Ectodermal cell (in vitro differentiated cells): ENCODE data around the gene SIX1.
A peak's percentile ranks its signal among the peaks of the same experiment; 100 is the strongest.

Experiments
- H3K27ac ChIP-seq: 2 replicates; pipeline ENCODE4 v1.7.0; 2013; ENCODE audit warnings: mild to moderate bottlenecking, low read depth, low read length; ENCODE audit not compliant: insufficient read depth, poor library complexity, severe bottlenecking
- H3K27me3 ChIP-seq: 2 replicates; pipeline ENCODE4 v1.7.0; 2013; ENCODE audit warnings: mild to moderate bottlenecking, low read length; ENCODE audit not compliant: insufficient read depth, control insufficient read depth, poor library complexity, severe bottlenecking
- H3K36me3 ChIP-seq: one replicate; pipeline ENCODE4 v1.7.0; 2013; ENCODE audit warnings: low read length; ENCODE audit not compliant: control insufficient read depth, insufficient read depth
- H3K4me1 ChIP-seq: one replicate; pipeline ENCODE4 v1.7.0; 2013; ENCODE audit warnings: low read length; ENCODE audit not compliant: control insufficient read depth, insufficient read depth
- H3K4me3 ChIP-seq: 2 replicates; pipeline ENCODE4 v1.7.0; 2013; ENCODE audit warnings: low read depth, low read length, control low read depth; ENCODE audit not compliant: insufficient read depth
- H3K9me3 ChIP-seq: 2 replicates; pipeline ENCODE4 v1.7.0; 2013; ENCODE audit warnings: mild to moderate bottlenecking, low read length, moderate library complexity; ENCODE audit not compliant: control insufficient read depth
- WGBS, 2 experiments: methylation state at CpG; one replicate each; pipeline ENCODE4 v1.1.7; 2013; ENCODE audit warnings: missing lambda C conversion rate in 2 of 2; 5-methylcytosine and 5-hydroxymethylcytosine counted together

SIX1 gene

DNA sequence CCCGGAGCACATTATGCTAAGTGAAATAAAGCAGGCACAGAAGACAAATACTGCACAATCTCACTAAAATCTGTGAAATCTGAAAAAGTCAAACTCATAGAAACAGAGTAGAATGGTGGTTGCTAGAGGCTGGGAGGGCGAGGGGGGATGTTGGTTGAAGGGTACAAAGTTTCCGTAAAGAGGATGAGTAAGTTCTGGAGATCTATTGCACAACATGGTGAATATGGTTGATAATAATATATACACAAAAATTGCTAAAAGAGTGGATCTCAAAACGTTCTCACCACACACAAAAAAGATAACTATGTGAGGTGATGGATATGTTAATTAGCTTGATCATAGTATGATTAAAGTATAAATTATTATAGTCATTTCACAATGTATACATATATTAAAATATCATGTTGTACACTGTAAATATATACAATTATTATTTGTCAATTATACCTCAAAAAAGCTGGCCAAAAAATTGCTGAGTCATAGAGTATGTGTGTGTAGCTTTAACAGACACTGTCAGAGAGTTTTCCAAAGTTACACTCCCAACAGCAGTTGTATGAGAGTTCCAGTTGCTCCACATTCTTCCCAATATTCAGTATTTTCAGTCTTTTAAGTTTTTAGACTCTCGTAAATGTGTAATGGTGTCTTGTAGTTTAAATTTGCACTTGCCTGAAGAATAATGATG is 19.3 kb upstream of the SIX1 start:
- no peaks in the 10 kb centered on the region for H3K27me3 ChIP-seq
- H3K27ac ChIP-seq = no peak overlapping the region
- 86 to 94% methylated on average over 2 to 3 of the region's 5 CpGs for WGBS, 2 experiments
- H3K9me3 ChIP-seq = no peaks in the 10 kb centered on the region
- no peaks in the 10 kb centered on the region for H3K4me1 ChIP-seq
- no peaks in the 10 kb centered on the region for H3K36me3 ChIP-seq
- no peak overlapping the region for H3K4me3 ChIP-seq

DNA sequence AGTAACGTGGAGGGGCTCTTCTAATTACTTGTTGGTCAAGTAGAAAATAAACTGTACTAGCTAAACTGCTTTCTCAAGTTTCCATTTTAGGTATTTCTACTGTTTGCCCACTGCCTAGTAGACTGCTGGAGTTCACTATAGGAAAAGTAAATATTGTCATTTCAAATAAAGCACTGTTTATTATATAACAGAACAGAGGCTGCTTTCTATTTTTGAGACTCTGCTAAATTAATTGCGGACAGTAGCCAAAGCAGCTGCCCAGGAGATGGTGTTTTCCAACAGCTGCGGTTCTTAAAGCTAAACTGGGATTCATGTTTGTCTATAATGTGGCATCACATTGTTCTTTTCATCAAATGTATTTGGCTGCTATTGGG is 15.9 kb upstream of the SIX1 start:
- Histone ChIP-seq H3K9me3 (no peaks in the 10 kb centered on the region), H3K4me1 (no peaks in the 10 kb centered on the region), H3K27ac (no peak overlapping the region), H3K36me3 (no peaks in the 10 kb centered on the region), H3K4me3 (no peak overlapping the region), H3K27me3 (peaks cover 3% of the 10 kb centered on the region)
- 91 to 99% methylated on average over 3 of the region's 3 CpGs for WGBS, 2 experiments

DNA sequence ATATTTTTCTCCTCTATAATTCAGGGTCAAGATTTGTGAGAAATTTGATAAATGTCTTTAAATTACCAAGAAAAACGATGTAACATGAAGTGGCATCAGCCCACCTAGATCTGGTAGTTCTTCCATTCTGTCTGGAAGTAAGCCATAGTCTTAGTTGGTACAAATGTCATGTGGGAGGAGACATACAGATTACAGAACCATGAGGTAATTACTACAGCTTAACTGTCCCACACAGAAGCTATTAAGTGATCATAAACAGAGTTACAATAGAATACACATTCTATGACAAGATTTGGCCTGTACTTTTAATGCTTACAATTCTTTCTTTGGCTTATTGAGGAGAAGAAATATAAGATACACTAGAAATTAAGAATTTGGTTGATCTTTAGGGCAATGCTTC is 13.7 kb upstream of the SIX1 start:
- Histone ChIP-seq H3K36me3 (no peaks in the 10 kb centered on the region), H3K27ac (no peak overlapping the region), H3K4me3 (no peak overlapping the region), H3K9me3 (no peaks in the 10 kb centered on the region), H3K27me3 (peaks cover 25% of the 10 kb centered on the region), H3K4me1 (peaks cover 14% of the 10 kb centered on the region)
- 71 to 74% methylated on average over 1 of the region's 1 CpG for WGBS, 2 experiments

DNA sequence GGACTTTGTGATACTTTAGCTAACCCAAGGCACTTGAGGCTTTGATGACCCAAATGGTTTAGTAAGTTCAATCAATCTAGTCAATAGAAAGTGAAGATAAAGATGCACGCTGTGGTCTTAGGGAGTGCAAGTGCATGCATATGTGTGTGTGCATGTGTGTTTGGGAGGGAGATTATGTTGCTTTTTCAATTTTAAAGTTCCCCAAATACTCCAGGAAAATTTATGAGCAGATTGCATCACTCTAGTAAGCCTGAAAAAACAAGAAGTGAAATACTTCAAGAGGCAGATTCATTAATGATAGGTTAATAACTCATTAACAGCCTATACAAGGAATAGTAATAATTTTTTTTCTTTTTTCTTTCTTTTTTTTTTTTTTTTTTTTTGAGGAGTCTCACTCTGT is 12.4 kb upstream of the SIX1 start:
- Histone ChIP-seq H3K4me3 (no peak overlapping the region), H3K9me3 (no peaks in the 10 kb centered on the region), H3K4me1 (peaks cover 14% of the 10 kb centered on the region), H3K27ac (no peak overlapping the region), H3K27me3 (peaks cover 37% of the 10 kb centered on the region), H3K36me3 (no peaks in the 10 kb centered on the region)
- 95 to 100% methylated on average over 1 of the region's 1 CpG for WGBS, 2 experiments

DNA sequence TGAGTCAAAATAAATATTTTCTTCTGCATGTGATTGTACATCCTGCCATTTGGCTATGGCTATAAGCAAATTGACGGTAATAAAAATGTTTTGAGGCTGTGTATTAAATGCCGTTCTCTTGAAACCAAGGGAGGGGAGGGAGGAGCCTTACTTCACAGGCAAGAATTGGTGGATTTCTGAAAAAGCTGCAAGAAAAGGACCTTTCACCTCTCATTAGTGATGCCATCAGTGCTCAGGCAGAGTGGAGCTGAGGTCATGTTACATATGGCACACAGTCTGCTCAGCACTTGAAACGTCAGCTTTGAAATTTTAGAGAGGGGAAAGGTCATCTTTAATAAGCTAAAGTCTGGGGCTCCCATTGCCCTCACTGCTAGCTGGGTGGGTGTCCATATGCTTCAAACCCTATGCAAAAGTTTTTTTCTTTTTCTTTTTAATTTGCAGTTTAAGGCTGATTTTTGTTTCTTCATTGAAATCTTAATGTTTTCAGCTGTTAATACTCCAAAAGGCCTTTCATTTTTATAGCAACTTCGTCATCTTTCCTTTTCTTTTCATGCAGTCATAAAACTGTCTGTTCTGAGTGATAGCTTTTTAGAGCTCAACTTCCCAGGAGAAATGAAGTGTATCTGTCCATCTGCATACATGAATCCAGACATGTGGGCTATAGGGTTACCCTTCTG is 9.8 kb upstream of the SIX1 start:
- Histone ChIP-seq H3K4me3 (no peak overlapping the region), H3K27ac (no peak overlapping the region), H3K36me3 (no peaks in the 10 kb centered on the region), H3K4me1 (peaks cover 32% of the 10 kb centered on the region), H3K9me3 (no peaks in the 10 kb centered on the region), H3K27me3 (peaks cover 64% of the 10 kb centered on the region)
- WGBS, 2 experiments = 42 to 44% methylated on average over 4 of the region's 4 CpGs

DNA sequence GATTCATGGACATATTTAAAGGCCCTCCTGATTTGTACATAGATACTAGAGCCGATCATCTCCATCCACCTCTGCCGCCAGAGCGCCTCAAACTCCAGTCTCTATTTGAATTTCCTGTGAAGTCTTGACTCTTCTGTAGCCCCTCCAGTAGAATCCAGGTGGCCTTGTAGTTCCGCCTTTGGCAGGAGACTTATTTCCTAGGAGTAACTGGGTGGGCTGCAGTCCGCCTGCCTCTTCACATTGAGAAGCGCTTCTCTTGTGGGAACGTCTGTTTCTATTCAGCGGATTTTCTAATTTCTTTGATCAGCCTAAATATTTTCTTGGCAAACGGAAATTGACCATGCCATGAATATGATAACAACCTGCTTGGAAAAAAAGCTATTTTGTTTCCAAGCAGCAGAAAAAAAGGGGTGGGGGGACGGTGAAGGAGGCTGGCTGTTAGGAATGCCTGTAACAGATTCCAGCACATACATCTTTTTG is 9.0 kb upstream of the SIX1 start:
- Histone ChIP-seq H3K27me3 (peaks cover 72% of the 10 kb centered on the region), H3K27ac (no peak overlapping the region)

DNA sequence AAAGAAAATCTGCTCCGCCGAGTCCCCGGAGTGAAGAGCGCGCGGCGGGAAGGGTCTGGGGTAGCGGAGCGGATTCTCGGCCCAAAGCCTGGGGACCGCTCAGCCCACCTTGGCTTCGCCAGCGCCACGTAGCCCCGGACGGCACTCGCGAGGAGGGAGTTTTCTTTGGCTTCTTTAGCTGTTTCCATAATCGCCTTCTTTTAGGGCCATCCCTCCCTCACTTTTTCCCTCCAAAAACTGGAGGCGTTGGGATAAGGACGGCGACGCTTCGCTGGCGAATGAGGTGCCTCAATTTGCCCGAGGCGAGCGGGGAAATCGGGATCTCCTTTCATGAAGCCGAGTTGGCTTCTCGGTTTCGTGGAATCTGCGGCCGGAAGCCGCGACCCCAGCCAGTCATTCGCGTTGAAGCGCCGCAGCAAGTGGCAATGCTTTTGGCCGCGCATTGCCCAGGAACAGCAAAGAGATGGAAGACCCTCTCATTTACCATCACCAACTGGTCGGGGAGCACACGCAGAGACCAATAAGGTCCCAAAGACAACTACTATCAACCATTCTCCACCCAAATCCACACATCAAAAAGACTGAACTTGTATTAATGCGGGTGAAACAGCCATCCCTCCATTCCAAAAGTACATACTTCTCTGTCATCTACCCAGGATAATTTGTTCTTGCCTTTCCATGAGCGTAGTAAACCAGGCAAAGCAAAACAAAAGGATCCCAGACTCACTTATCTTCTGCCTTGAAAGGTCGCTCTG is 8.4 kb upstream of the SIX1 start:
- H3K27me3 ChIP-seq = peaks cover 78% of the 10 kb centered on the region
- peaks cover 44% of the 10 kb centered on the region for H3K4me1 ChIP-seq
- WGBS, 2 experiments = 0 to 1% methylated on average over 47 of the region's 47 CpGs
- H3K27ac ChIP-seq = no peak overlapping the region
- H3K36me3 ChIP-seq = no peaks in the 10 kb centered on the region
- H3K9me3 ChIP-seq = no peaks in the 10 kb centered on the region
- peak overlapping the region; percentile 46 for H3K4me3 ChIP-seq

More for the DNA sequence above, 9.0 kb upstream of the SIX1 start:
- Histone ChIP-seq H3K36me3 (no peaks in the 10 kb centered on the region), H3K4me1 (peaks cover 38% of the 10 kb centered on the region), H3K4me3 (peak overlapping the region; percentile 46), H3K9me3 (no peaks in the 10 kb centered on the region)
- 7 to 10% methylated on average over 10 of the region's 10 CpGs for WGBS, 2 experiments

DNA sequence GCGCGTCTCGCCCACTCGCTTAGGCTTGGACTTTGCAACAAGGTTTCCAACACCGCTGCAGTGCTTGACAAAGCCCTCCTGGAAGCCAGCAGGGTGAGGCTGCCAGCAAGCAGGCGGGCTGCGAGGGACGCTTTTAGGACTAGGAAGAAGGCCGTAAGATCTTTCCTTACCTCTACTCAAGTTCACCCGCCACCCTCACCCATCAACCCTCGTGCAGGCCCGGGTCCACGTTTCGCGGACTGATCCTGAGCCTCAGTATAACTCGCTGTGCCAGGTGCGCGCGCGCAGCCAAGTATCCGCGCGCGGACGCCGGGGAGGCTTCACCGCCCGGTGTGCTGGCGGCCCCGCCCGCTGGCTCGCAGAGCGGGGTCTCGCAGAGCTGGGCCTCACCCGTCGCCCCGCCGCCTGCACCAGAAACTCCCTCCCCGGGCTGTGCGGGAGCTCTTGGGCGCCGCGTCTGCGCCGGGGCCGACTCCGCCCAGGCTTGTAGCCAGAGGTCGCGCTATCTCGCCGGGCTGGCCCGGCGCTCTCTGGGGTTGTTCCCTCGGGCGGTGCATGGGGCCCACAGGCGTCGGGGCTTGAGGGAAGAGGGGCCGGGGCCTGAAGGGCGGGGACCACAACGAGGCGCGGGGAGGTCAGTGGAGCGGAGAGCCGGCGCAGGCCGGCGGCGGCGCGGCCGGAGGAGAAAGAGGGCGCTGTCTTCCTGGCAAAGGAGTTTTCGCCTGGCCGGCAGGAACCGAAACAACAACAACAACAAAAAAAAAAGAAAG is 7.6 kb upstream of the SIX1 start:
- Histone ChIP-seq H3K9me3 (no peaks in the 10 kb centered on the region), H3K27ac (no peak overlapping the region), H3K36me3 (no peaks in the 10 kb centered on the region), H3K4me1 (peaks cover 50% of the 10 kb centered on the region), H3K4me3 (peak overlapping the region; percentile 46), H3K27me3 (peaks cover 86% of the 10 kb centered on the region)
- WGBS, 2 experiments = 0 to 1% methylated on average over 75 of the region's 75 CpGs

DNA sequence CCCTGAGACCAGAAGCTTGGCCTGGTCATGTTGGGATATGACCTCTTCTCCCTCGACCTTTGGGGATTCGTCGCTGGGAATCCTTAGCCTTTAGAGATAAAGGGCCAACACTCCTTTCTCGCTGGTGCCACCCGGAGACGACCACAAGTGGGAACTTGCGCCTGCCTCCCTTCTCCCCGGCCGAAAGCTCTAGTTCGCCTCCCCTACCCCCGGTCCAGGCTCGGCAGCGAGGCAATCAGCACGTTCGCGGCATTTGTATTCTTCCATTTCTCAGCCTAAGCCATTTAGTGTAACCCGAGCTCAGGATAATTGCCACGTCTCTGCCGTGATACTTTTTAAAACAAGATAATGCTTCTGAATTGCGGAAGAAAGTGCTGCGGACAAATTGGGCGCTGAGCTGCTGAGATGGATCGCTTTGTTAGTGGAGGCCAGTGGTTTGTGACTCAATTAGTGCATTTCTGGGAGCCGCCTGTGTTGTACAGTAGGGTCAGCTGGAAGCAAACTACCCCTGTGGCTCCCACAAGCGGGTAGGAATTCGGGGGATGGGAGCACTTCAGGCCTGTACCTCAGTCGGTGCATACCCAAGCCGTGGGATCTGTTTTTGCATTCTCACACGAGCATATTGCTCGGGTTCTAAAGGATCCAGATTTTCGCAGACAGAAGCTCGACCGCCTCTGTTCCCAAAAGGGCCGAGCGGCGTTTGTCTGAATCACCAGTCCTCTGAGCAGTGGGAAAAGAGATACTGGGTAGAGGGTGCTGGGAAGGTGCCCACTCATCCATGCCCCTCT is 6.8 kb upstream of the SIX1 start:
- H3K27ac ChIP-seq = no peak overlapping the region
- H3K36me3 ChIP-seq = no peaks in the 10 kb centered on the region
- WGBS, 2 experiments = 1% methylated on average over 36 of the region's 36 CpGs
- H3K4me3 ChIP-seq = peak overlapping the region; percentile 46
- peaks cover 53% of the 10 kb centered on the region for H3K4me1 ChIP-seq
- H3K27me3 ChIP-seq = peaks cover 93% of the 10 kb centered on the region
- no peaks in the 10 kb centered on the region for H3K9me3 ChIP-seq
